Measurements from ENCODE around the gene SLC27A6. TPM values are rescaled to one million over a fixed set of nuclear protein-coding genes. Genes with fewer than 3 reads are reported as not detected.

The SLC27A6 gene
- total RNA-seq, 1 experiment from 2014 or later: not detected

DNA sequence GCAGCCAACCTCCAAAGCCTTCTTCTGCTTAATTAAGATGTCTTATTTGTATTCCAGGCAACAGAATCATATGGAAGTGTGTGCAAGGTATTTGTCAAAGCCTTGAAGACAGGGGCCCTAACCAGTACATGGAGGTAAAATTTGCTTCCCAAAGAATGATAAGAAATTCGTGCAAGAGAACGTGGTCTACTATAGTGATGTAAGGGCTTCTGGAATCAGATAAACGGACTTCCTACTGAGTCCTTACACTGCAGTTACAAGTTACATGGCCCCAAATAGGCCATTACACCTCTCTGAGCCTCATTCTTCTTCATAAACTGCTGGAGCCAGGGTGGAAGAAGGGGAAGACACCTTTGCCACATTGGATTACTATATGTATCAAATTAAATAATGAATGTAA, 113.4 kb downstream of the SLC27A6 start:
- TF ChIP-seq EZH2 (IDR thresholded peaks at IDR 0.05; ENCODE audit: borderline replicate concordance, low read depth, low read length, poor library complexity, severe bottlenecking): no peak
- TF ChIP-seq, protein P1, sequence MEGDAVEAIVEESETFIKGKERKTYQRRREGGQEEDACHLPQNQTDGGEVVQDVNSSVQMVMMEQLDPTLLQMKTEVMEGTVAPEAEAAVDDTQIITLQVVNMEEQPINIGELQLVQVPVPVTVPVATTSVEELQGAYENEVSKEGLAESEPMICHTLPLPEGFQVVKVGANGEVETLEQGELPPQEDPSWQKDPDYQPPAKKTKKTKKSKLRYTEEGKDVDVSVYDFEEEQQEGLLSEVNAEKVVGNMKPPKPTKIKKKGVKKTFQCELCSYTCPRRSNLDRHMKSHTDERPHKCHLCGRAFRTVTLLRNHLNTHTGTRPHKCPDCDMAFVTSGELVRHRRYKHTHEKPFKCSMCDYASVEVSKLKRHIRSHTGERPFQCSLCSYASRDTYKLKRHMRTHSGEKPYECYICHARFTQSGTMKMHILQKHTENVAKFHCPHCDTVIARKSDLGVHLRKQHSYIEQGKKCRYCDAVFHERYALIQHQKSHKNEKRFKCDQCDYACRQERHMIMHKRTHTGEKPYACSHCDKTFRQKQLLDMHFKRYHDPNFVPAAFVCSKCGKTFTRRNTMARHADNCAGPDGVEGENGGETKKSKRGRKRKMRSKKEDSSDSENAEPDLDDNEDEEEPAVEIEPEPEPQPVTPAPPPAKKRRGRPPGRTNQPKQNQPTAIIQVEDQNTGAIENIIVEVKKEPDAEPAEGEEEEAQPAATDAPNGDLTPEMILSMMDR (conservative IDR thresholded peaks at IDR 0.05; ENCODE audit: low read depth, low read length): no peak
- Histone ChIP-seq H3K27ac (ENCODE audit: low read depth, low read length, poor library complexity, severe bottlenecking) (no peak overlapping the region), H3K4me3 (ENCODE audit: low read depth, low read length, poor library complexity, severe bottlenecking) (no peak overlapping the region), H3K9me3 (ENCODE audit: low read depth, low read length, poor library complexity, severe bottlenecking) (no peaks in the 10 kb centered on the region), H3K27me3 (replicated peaks; ENCODE audit: insufficient read depth, low read depth, low read length, poor library complexity) (no peaks in the 10 kb centered on the region), H3K36me3 (ENCODE audit: insufficient read depth, low read length, poor library complexity, severe bottlenecking) (no peaks in the 10 kb centered on the region), H3K4me1 (ENCODE audit: insufficient read depth, low read length, poor library complexity, severe bottlenecking) (no peaks in the 10 kb centered on the region)
- intact Hi-C loops (cut with micrococcal nuclease; ENCODE audit: unreplicated experiment): no loop called here
- DNase-seq (ENCODE audit: low spot score): no peak
- ChIA-PET CTCF (no interaction called here), POLR2A (ENCODE audit: low non-redundant PET) (no interaction called here)
- BruUV-seq (replicated peaks): no TSS peak

DNA sequence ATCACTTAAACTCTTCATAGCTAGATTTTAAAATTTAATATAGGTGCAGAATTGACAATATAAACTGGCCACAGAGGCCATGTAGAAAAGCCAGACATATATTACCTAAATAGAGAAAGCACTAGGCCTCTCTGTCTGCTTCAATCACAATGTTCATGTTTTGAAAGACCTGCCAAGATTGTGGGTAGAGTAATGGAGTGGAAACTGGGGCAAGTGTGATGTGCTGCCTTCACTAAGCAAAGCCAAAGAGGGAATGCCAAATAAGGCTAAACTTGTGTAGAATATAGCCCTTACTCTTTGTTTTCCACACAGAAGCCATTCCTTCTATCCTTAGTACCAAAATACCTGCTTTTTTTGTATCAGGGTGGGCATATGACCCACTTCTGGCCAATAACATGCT, 114.2 kb downstream of the SLC27A6 start:
- DNase-seq (ENCODE audit: low spot score): no peak
- no TSS peak for BruUV-seq (replicated peaks)
- intact Hi-C loops (cut with micrococcal nuclease; ENCODE audit: unreplicated experiment): no loop called here
- H3K27me3 ChIP-seq (replicated peaks; ENCODE audit: insufficient read depth, low read depth, low read length, poor library complexity): no peaks in the 10 kb centered on the region
- POLR2A ChIA-PET (ENCODE audit: low non-redundant PET): no interaction called here
- H3K27ac ChIP-seq (ENCODE audit: low read depth, low read length, poor library complexity, severe bottlenecking): no peak overlapping the region
- TF ChIP-seq, protein P1 (conservative IDR thresholded peaks at IDR 0.05; ENCODE audit: low read depth, low read length): no peak
- no peak for TF ChIP-seq EZH2 (IDR thresholded peaks at IDR 0.05; ENCODE audit: borderline replicate concordance, low read depth, low read length, poor library complexity, severe bottlenecking)
- H3K4me1 ChIP-seq (ENCODE audit: insufficient read depth, low read length, poor library complexity, severe bottlenecking): no peaks in the 10 kb centered on the region
- no peaks in the 10 kb centered on the region for H3K36me3 ChIP-seq (ENCODE audit: insufficient read depth, low read length, poor library complexity, severe bottlenecking)
- no peak overlapping the region for H3K4me3 ChIP-seq (ENCODE audit: low read depth, low read length, poor library complexity, severe bottlenecking)
- CTCF ChIA-PET: no interaction called here
- H3K9me3 ChIP-seq (ENCODE audit: low read depth, low read length, poor library complexity, severe bottlenecking): no peaks in the 10 kb centered on the region

DNA sequence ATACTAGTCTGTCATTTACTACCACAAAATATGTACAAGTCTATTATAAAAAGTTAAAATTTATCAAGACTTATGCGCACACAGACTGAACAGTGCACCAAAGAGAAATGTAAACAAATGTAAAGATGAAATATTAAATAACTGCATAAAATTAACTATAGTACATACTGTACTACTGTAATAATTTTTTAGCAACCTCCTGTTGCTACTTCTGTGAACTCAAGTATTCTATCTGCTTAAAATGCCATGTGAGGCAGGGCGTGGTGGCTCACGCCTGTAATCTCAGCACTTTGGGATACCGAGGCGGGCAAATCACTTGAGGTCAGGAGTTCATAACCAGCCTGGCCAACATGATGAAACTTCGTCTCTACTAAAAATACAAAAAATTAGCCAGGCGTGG, 115.5 kb downstream of the SLC27A6 start:
- no peak for DNase-seq (ENCODE audit: low spot score)
- no peaks in the 10 kb centered on the region for H3K27me3 ChIP-seq (replicated peaks; ENCODE audit: insufficient read depth, low read depth, low read length, poor library complexity)
- no peak for TF ChIP-seq EZH2 (IDR thresholded peaks at IDR 0.05; ENCODE audit: borderline replicate concordance, low read depth, low read length, poor library complexity, severe bottlenecking)
- TF ChIP-seq, protein P1 (conservative IDR thresholded peaks at IDR 0.05; ENCODE audit: low read depth, low read length): no peak
- ChIA-PET CTCF (no interaction called here), POLR2A (ENCODE audit: low non-redundant PET) (no interaction called here)
- intact Hi-C loops (cut with micrococcal nuclease; ENCODE audit: unreplicated experiment): no loop called here
- H3K4me1 ChIP-seq (ENCODE audit: insufficient read depth, low read length, poor library complexity, severe bottlenecking): no peaks in the 10 kb centered on the region
- no peak overlapping the region for H3K4me3 ChIP-seq (ENCODE audit: low read depth, low read length, poor library complexity, severe bottlenecking)
- H3K27ac ChIP-seq (ENCODE audit: low read depth, low read length, poor library complexity, severe bottlenecking): no peak overlapping the region
- no TSS peak for BruUV-seq (replicated peaks)
- no peaks in the 10 kb centered on the region for H3K9me3 ChIP-seq (ENCODE audit: low read depth, low read length, poor library complexity, severe bottlenecking)
- no peaks in the 10 kb centered on the region for H3K36me3 ChIP-seq (ENCODE audit: insufficient read depth, low read length, poor library complexity, severe bottlenecking)

Measured in A673 (cell line).